Liver (tissue), 9 donors: ENCODE measurements around the gene ACSBG1. TPM values are rescaled to one million over a fixed set of nuclear protein-coding genes. Genes with fewer than 3 reads are reported as not detected.

Experiments used
- DNase-seq: peaks from one replicate; pipeline ENCODE4 v3.0.0-alpha.2; 2017; ENCODE audit warnings: low spot score
- H3K27ac ChIP-seq, 2 donors: one replicate each; pipeline ENCODE4 v1.7.0; 2013; ENCODE audit warnings: inconsistent platforms in 2 of 2, low read length in 2 of 2, control low read depth in 1 of 2, low read depth in 1 of 2, mild to moderate bottlenecking in 1 of 2
- H3K27me3 ChIP-seq, 4 donors: one replicate each; pipeline versions ENCODE4 v1.6.1 to v1.7.0; 2013; ENCODE audit warnings: low read length in 3 of 4, inconsistent platforms in 1 of 4, mild to moderate bottlenecking in 1 of 4, moderate library complexity in 1 of 4; ENCODE audit not compliant: control insufficient read depth in 4 of 4, insufficient read depth in 4 of 4
- H3K36me3 ChIP-seq, 4 donors: one replicate each; pipeline versions ENCODE4 v1.6.1 to v1.7.0; 2013; ENCODE audit warnings: low read length in 3 of 4, mild to moderate bottlenecking in 3 of 4, low read depth in 1 of 4, moderate library complexity in 1 of 4; ENCODE audit not compliant: control insufficient read depth in 4 of 4, insufficient read depth in 3 of 4
- H3K4me1 ChIP-seq, 4 donors: one replicate each; pipeline versions ENCODE4 v1.6.1 to v1.7.0; 2013; ENCODE audit warnings: low read length in 3 of 4, mild to moderate bottlenecking in 3 of 4, moderate library complexity in 1 of 4; ENCODE audit not compliant: control insufficient read depth in 4 of 4, insufficient read depth in 4 of 4
- H3K4me3 ChIP-seq, 3 donors: one replicate each; pipeline versions ENCODE4 v1.6.1 to v1.7.0; 2013; ENCODE audit warnings: low read length in 3 of 3, control low read depth in 1 of 3, low read depth in 1 of 3, mild to moderate bottlenecking in 1 of 3
- H3K9ac ChIP-seq, 2 donors: one replicate each; pipeline ENCODE4 v1.7.0; 2013; ENCODE audit warnings: low read length in 2 of 2, mild to moderate bottlenecking in 2 of 2, moderate library complexity in 2 of 2, control low read depth in 1 of 2, low read depth in 1 of 2
- H3K9me3 ChIP-seq, 4 donors: one replicate each; pipeline versions ENCODE4 v1.6.1 to v1.7.0; 2013; ENCODE audit warnings: low read length in 3 of 4; ENCODE audit not compliant: control insufficient read depth in 4 of 4
- EGR1 ChIP-seq, 2 donors: IDR thresholded peaks; 2 replicates each; pipeline ENCODE4 v1.6.1; 2016 to 2018; ENCODE audit warnings: antibody characterized with exemption in 2 of 2, low read depth in 2 of 2
- FOXA1 ChIP-seq: IDR thresholded peaks from 2 replicates; pipeline ENCODE4 v1.6.1; 2016; ENCODE audit warnings: antibody characterized with exemption
- FOXA2 ChIP-seq: IDR thresholded peaks from 2 replicates; pipeline ENCODE4 v1.6.1; 2016; ENCODE audit warnings: antibody characterized with exemption
- GABPA ChIP-seq, 2 donors: IDR thresholded peaks in 1 of 2; conservative IDR thresholded peaks in 1 of 2; 2 replicates each; pipeline ENCODE4 v1.6.1; 2016; ENCODE audit warnings: antibody characterized with exemption in 2 of 2, mild to moderate bottlenecking in 1 of 2, moderate library complexity in 1 of 2
- HNF4G ChIP-seq: IDR thresholded peaks from 2 replicates; pipeline ENCODE4 v1.6.1; 2016; ENCODE audit warnings: antibody characterized with exemption
- NR2F2 ChIP-seq: IDR thresholded peaks from 2 replicates; pipeline ENCODE4 v1.6.1; 2016; ENCODE audit warnings: antibody characterized with exemption
- RAD21 ChIP-seq, 2 donors: IDR thresholded peaks; 2 replicates each; pipeline ENCODE4 v1.6.1; 2016; ENCODE audit warnings: antibody characterized with exemption in 2 of 2, mild to moderate bottlenecking in 2 of 2
- RXRA ChIP-seq, 2 donors: IDR thresholded peaks; 2 replicates each; pipeline ENCODE4 v1.6.1; 2017 to 2018; ENCODE audit warnings: antibody characterized with exemption in 2 of 2, mild to moderate bottlenecking in 1 of 2
- SP1 ChIP-seq: IDR thresholded peaks from 2 replicates; pipeline ENCODE4 v1.6.1; 2018; ENCODE audit warnings: antibody characterized with exemption, mild to moderate bottlenecking
- TAF1 ChIP-seq: conservative IDR thresholded peaks from 2 replicates; pipeline ENCODE4 v1.6.1; 2016; ENCODE audit warnings: antibody characterized with exemption, mild to moderate bottlenecking
- YY1 ChIP-seq: IDR thresholded peaks from 2 replicates; pipeline ENCODE4 v1.6.1; 2016; ENCODE audit warnings: antibody characterized with exemption, mild to moderate bottlenecking
- WGBS: extraction: QIAGEN DNeasy Blood & Tissue Kit; methylation state at CpG from one replicate; pipeline ENCODE4 v1.1.7; 2013; 5-methylcytosine and 5-hydroxymethylcytosine counted together
- polyA plus RNA-seq, 2 donors: library from polyadenylated mRNA; stranded (reverse) in 1 of 2; unstranded in 1 of 2; fragments of 200-250 nt in 1 of 2; fragments of >200 nt in 1 of 2; fragmentation: Nextera tagmentation in 1 of 2; extraction: Ambion mirVana in 1 of 2; gene quantifications; one replicate each; pipeline versions ENCODE4 v1.2.1 to v1.2.3, GENCODE V29; 2013 to 2015
- total RNA-seq, 2 donors: library from RNA; depleted of rRNA; stranded (reverse); fragments of >200 nt; gene quantifications; one replicate each; pipeline ENCODE4 v1.2.3, GENCODE V29; 2014
- TF ChIP-seq, protein P1 (sequence below): IDR thresholded peaks from 2 replicates; pipeline ENCODE4 v1.6.1; 2016; ENCODE audit warnings: antibody characterized with exemption
- TF ChIP-seq, protein P2 (sequence below): IDR thresholded peaks from 2 replicates; pipeline ENCODE4 v1.6.1; 2016; ENCODE audit warnings: antibody characterized with exemption
- TF ChIP-seq, protein P3 (sequence below): IDR thresholded peaks from 2 replicates; pipeline ENCODE4 v1.6.1; 2016; ENCODE audit warnings: antibody characterized with exemption
- TF ChIP-seq, protein P4 (sequence below): IDR thresholded peaks from 2 replicates; pipeline ENCODE4 v1.6.1; 2016; ENCODE audit warnings: antibody characterized with exemption, mild to moderate bottlenecking
- TF ChIP-seq, protein P5 (sequence below): fragments of 150-350 bp; IDR thresholded peaks from 2 replicates; pipeline ENCODE4 v1.5.1; 2017; ENCODE audit warnings: improper control_type of control experiment, low read depth, low read length; ENCODE audit not compliant: missing input control
- donor health status: healthy.
- donor health status: healthy.
- donor health status: healthy.
- donor health status: healthy.
- donor health status: healthy.

ACSBG1 gene
- total and polyA plus RNA-seq, 4 donors: under 0.01 to 3.8 (median 0.15) TPM

DNA sequence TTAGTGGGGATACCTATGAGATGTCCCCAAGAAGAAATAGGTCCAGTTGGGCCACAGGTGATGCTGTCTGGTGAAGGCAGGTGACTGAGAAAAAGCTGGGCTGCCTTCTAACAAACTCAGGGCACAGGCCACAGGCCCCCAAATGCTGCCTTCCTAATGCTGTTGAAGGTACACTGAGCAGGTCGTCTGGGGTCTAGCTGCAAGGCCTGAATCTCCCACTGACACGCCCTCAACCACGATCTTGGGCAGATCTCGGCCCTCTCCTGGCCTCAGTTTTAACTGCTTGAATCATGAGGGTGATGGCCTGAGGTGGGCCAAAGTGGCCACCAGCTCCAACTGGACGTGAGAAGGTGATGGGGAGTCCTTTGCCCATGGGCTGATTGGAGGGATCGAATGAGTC lies 2.1 kb upstream of the ACSBG1 start:
- Histone ChIP-seq H3K27me3 (no peaks in the 10 kb centered on the region), H3K36me3 (no peaks in the 10 kb centered on the region), H3K4me1 (no peaks in the 10 kb centered on the region), H3K27ac (no peak overlapping the region), H3K4me3 (no peak overlapping the region), H3K9me3 (no peaks in the 10 kb centered on the region), H3K9ac (no peak overlapping the region)
- TF ChIP-seq YY1 (no peak), FOXA1 (no peak), GABPA (IDR thresholded peaks at IDR 0.05 in 1 of 2, conservative IDR thresholded peaks at IDR 0.05 in 1 of 2) (no peak), EGR1 (IDR thresholded peaks at IDR 0.05; ENCODE audit: low read depth in 2 of 2) (no peak), RAD21 (IDR thresholded peaks at IDR 0.05) (no peak), HNF4G (no peak), FOXA2 (no peak), TAF1 (no peak), NR2F2 (no peak), SP1 (no peak), RXRA (IDR thresholded peaks at IDR 0.05) (no peak)
- TF ChIP-seq, protein P1, sequence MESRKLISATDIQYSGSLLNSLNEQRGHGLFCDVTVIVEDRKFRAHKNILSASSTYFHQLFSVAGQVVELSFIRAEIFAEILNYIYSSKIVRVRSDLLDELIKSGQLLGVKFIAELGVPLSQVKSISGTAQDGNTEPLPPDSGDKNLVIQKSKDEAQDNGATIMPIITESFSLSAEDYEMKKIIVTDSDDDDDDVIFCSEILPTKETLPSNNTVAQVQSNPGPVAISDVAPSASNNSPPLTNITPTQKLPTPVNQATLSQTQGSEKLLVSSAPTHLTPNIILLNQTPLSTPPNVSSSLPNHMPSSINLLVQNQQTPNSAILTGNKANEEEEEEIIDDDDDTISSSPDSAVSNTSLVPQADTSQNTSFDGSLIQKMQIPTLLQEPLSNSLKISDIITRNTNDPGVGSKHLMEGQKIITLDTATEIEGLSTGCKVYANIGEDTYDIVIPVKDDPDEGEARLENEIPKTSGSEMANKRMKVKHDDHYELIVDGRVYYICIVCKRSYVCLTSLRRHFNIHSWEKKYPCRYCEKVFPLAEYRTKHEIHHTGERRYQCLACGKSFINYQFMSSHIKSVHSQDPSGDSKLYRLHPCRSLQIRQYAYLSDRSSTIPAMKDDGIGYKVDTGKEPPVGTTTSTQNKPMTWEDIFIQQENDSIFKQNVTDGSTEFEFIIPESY: no peak
- TF ChIP-seq, protein P2, sequence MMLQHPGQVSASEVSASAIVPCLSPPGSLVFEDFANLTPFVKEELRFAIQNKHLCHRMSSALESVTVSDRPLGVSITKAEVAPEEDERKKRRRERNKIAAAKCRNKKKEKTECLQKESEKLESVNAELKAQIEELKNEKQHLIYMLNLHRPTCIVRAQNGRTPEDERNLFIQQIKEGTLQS: no peak
- TF ChIP-seq, protein P3, sequence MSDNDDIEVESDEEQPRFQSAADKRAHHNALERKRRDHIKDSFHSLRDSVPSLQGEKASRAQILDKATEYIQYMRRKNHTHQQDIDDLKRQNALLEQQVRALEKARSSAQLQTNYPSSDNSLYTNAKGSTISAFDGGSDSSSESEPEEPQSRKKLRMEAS: no peak
- TF ChIP-seq, protein P4, sequence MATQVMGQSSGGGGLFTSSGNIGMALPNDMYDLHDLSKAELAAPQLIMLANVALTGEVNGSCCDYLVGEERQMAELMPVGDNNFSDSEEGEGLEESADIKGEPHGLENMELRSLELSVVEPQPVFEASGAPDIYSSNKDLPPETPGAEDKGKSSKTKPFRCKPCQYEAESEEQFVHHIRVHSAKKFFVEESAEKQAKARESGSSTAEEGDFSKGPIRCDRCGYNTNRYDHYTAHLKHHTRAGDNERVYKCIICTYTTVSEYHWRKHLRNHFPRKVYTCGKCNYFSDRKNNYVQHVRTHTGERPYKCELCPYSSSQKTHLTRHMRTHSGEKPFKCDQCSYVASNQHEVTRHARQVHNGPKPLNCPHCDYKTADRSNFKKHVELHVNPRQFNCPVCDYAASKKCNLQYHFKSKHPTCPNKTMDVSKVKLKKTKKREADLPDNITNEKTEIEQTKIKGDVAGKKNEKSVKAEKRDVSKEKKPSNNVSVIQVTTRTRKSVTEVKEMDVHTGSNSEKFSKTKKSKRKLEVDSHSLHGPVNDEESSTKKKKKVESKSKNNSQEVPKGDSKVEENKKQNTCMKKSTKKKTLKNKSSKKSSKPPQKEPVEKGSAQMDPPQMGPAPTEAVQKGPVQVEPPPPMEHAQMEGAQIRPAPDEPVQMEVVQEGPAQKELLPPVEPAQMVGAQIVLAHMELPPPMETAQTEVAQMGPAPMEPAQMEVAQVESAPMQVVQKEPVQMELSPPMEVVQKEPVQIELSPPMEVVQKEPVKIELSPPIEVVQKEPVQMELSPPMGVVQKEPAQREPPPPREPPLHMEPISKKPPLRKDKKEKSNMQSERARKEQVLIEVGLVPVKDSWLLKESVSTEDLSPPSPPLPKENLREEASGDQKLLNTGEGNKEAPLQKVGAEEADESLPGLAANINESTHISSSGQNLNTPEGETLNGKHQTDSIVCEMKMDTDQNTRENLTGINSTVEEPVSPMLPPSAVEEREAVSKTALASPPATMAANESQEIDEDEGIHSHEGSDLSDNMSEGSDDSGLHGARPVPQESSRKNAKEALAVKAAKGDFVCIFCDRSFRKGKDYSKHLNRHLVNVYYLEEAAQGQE: no peak
- 90% methylated on average over 6 of the region's 6 CpGs for WGBS
- no peak for DNase-seq

DNA sequence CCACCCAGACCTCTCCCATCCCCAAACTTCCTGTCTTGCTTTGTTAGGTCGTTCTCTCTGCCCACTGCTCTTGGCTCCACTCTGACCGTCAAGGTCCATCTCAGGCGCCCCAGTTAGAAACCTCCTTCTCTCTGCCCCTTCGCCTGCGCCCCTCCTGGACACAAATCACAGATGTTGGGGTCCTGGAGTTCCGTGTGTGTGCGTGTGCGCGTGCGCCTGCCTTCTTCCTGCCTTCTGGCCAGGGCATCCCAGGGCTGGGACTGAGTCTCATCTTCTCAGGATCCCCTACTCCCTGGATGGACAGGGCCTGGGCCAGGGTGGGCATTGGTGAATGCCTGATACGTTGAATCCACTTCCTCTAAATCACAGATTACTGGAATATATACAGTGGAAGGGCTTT lies 869 bp downstream of the ACSBG1 start:
- Histone ChIP-seq H3K9ac (no peak overlapping the region), H3K9me3 (no peaks in the 10 kb centered on the region), H3K27me3 (no peaks in the 10 kb centered on the region), H3K4me1 (no peaks in the 10 kb centered on the region), H3K36me3 (no peaks in the 10 kb centered on the region), H3K4me3 (no peak overlapping the region), H3K27ac (no peak overlapping the region)
- TF ChIP-seq, protein P2: no peak
- TF ChIP-seq FOXA1 (no peak), HNF4G (no peak), NR2F2 (no peak), YY1 (no peak), FOXA2 (no peak), GABPA (IDR thresholded peaks at IDR 0.05 in 1 of 2, conservative IDR thresholded peaks at IDR 0.05 in 1 of 2) (no peak), TAF1 (no peak), RAD21 (IDR thresholded peaks at IDR 0.05) (no peak)
- TF ChIP-seq, protein P5, sequence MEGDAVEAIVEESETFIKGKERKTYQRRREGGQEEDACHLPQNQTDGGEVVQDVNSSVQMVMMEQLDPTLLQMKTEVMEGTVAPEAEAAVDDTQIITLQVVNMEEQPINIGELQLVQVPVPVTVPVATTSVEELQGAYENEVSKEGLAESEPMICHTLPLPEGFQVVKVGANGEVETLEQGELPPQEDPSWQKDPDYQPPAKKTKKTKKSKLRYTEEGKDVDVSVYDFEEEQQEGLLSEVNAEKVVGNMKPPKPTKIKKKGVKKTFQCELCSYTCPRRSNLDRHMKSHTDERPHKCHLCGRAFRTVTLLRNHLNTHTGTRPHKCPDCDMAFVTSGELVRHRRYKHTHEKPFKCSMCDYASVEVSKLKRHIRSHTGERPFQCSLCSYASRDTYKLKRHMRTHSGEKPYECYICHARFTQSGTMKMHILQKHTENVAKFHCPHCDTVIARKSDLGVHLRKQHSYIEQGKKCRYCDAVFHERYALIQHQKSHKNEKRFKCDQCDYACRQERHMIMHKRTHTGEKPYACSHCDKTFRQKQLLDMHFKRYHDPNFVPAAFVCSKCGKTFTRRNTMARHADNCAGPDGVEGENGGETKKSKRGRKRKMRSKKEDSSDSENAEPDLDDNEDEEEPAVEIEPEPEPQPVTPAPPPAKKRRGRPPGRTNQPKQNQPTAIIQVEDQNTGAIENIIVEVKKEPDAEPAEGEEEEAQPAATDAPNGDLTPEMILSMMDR: no peak
- TF ChIP-seq, protein P1: no peak
- TF ChIP-seq, protein P4: no peak
- WGBS: 77% methylated on average over 11 of the region's 11 CpGs
- DNase-seq: no peak
